GM21786 (cell line): ENCODE measurements around the gene LHFPL3.
"Not testable (repeated sequence)": the region's sequence is repeated elsewhere in the genome, so short reads cannot be mapped to it uniquely, and the experiment has no call there.

Experiments used
- ATAC-seq: cut with Tn5 transposase; IDR thresholded peaks from one replicate; pipeline ENCODE4 v1.9.1; 2021; ENCODE audit not compliant: unreplicated experiment

The LHFPL3 gene

GRCh38 chr7:104584620-104585019 lies 256.2 kb downstream of the LHFPL3 start:
- no peak for ATAC-seq

DNA sequence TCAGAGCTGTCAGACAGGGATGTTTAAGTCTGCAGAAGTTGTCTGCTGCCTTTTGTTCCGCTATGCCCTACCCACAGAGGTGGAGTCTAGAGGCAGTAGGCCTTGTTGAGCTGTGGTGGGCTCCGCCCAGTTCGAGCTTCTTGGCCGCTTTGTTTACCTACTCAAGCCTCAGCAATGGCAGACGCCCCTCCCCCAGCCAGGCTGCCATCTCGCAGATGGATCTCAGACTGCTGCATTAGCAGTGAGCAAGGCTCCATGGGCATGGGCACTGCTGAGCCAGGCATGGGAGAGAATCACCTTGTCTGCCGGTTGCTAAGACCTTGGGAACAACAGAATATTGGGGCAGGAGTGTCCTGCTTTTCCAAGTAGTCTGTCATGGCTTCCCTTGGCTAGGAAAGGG lies 267.2 kb downstream of the LHFPL3 start:
- not testable (repeated sequence) for ATAC-seq

DNA sequence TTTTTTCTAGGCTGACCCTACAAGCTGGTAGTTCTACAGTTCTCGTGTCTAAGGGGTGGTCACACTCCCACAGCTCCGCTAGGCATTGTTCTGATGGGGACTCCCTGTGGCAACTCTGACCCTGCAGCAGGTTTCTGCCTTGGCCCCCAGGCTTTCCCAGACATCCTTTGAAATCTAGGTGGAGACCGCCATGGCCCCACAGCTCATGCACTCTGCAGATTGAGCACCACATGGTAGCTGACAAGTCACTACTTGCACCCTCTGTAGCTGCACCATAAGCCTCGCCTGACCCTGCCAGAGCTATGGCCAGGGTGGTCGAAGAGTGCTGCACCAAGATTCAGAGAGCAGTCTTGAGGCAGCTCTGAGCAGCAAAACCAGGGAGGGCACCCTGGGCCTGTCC lies 275.6 kb downstream of the LHFPL3 start:
- no peak for ATAC-seq

DNA sequence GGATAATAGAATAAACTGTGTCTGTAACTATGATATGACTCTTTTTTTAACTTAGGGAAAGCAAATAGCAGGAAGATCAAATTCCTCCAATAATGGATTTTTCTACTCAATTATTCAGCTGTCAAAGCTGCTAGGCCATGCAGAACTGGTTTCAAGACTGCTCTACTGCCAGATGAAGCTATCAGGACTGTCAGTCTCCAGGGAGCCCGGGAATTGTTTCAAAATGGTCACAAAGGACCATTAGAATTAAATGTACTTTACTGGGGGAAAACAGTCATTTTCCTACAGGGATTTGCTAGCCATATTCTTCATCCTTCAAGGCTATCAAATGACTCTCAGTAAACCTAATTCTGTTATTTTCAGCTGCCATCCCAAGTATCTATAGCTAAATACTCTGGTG lies 276.3 kb downstream of the LHFPL3 start:
- ATAC-seq, result no peak

DNA sequence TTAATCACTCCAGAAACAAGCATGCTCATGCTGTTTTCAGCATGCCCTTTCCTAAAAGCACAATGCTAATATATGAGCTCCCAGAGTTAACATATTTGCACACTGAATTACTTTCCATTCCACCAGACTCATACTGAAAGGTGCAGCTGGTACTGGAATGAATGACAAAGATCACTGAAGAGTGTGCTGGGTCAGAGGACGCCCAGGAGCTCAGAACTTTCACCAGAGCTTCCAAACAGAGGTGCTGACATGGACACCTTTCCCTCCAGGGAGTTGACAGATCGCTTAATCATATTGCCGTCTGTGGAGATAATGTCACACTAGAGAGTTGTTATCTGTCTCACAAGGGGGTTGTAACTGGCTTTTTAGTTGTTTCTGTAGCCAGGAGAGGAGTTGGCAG lies 292.9 kb downstream of the LHFPL3 start:
- no peak for ATAC-seq

DNA sequence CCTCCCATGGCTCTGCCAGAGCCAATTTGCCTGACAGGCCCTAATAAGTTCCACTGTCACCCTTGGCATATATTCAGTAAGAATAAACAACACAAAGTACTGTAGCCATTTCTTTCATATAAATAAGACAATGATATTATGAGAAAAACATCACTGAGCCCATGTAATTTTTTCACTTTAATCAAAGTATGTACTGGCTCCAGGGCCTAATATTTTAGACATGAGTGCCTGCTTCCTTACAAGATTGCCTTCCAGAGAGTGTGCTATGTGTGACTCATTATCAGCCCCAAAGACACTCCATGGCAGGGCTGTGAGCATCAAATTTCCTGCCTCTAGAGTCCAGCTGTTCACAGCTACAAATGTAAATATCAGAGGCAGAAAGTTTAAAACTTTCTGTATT lies 297.6 kb downstream of the LHFPL3 start:
- ATAC-seq, result no peak

GRCh38 chr7:104627516-104627915 lies 299.1 kb downstream of the LHFPL3 start:
- no peak for ATAC-seq

DNA sequence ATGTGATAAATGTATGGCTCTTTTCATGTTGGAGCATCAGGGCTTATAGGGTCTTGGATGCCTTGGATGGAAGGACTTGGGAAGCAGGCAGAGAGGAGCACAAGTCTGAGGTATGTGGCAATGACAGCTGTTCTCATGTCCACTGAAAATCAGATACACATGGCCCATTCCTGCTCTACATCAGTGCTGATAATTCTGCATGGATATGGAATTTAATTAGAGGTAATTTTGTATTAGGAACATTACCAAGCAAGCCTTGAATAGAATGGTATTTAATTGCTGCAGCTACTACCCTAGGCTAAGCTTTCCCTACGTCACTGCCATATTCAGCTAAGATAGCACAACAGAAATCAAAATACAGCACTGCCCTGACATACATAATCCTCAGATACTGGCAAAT lies 299.6 kb downstream of the LHFPL3 start:
- ATAC-seq, result no peak

GRCh38 chr7:104629408-104629807 lies 301.0 kb downstream of the LHFPL3 start:
- no peak for ATAC-seq

DNA sequence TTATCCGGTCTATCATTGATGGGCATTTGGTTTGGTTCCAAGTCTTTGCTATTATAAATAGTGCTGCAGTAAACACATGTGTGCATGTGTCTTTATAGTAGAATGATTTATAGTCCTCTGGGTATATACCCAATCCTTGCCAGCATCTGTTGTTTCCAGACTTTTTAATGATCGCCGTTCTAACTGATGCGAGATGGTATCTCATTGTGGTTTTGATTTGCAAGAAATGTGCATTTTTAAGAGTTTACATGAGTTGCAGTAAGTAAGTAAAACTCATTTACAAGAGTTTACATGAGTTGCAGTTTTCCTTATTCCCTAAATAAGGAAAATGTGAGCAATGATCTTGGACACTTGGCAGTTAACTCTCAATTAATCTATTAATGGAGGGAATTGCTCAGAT lies 312.1 kb downstream of the LHFPL3 start:
- ATAC-seq, result no peak

GRCh38 chr7:104642560-104642959 lies 314.2 kb downstream of the LHFPL3 start:
- no peak for ATAC-seq

GRCh38 chr7:104643587-104644217 lies 315.3 kb downstream of the LHFPL3 start:
- no peak for ATAC-seq

- no peak for ATAC-seq
Measured at GRCh38 chr7:104650991-104651640, 322.7 kb downstream of the LHFPL3 start.

DNA sequence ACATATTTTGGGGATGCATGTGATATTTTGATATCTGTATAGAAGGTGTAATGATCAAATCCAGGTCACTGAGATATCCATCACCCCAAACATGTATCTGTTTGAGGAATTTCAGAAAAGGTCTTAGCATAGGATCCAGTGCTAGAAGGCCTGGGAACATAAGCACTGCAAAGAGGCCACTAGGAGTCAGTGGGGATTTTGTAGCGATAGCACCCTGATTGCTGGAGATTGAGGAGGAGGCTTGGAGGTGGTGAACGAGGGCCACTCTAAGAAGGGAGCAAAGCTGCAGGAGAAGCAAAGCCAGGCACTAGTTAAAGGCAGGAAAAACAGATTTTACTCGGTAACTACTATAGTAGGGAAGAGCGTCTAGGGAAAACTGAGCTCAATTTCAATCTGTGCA lies 324.0 kb downstream of the LHFPL3 start:
- ATAC-seq, result no peak

GRCh38 chr7:104652865-104653264 lies 324.5 kb downstream of the LHFPL3 start:
- ATAC-seq, result no peak

DNA sequence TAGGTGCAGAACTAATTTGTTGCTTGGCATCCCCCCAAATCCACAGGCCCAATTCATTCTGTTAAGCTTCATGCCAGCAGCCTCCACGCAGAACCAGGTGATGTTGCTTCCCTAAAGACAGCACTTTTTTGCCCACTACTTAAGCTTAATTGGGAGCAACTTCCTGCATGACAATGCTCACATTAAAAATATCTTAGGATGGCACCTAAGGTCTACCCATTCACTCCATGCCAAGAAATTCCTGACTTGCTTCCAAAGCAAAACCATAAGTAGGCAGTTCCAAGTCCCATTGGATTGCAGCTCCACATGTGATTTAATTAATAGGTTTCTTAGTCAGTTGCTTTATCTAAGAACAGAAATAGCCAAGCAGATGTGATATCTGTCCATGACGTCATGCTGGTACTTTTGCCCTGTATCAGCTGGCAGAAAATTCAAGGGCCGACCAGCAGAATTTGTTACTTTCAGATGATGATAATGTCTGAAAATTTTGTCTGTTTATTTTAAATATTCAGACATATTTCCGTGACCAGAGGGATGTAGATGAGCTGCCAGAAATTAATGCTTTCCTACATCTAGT lies 325.5 kb downstream of the LHFPL3 start:
- ATAC-seq, result no peak

DNA sequence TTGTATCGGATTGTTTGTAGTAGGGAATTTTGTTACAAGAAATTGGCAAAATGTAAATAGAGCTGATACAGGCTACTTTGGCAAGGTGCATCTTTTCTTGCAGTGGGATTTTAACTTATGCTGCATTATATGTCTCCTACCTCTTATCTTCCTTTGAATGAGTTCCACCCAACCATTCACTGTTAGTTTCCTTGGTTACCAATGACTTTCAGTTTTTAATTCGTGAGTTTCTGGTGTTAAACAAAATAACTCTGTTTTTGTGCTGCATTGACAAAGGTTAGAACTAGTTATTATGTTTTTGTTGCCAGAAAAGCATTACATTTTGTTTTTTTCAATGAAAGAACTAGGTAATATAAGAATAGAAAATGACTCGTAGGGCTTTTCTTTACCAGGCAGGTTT lies 327.2 kb downstream of the LHFPL3 start:
- ATAC-seq, result no peak

GRCh38 chr7:104656467-104656866 lies 328.1 kb downstream of the LHFPL3 start:
- no peak for ATAC-seq

- ATAC-seq, result no peak
Measured at GRCh38 chr7:104657134-104657533, 328.7 kb downstream of the LHFPL3 start.

DNA sequence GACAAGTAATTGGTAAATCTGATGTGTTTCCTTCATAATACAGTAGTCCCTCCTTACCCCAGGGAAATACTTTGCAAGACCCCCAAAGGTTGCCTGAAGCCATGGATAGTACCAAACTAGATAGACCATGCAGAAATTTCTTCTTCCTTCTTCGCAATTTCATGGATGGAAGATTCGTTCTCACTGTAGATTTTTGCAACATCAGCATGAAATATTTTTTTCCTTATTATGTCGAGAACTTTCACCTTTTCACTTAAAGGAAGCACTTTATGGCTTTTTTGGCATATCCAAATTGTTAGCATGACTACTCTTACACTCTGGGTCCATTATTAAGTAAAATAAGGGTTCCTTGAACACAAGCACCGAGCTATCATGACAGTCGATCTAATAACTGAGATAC lies 333.2 kb downstream of the LHFPL3 start:
- no peak for ATAC-seq

- no peak for ATAC-seq
Measured at GRCh38 chr7:104664648-104665047, 336.2 kb downstream of the LHFPL3 start.

GRCh38 chr7:104677587-104677986 lies 349.2 kb downstream of the LHFPL3 start:
- no peak for ATAC-seq

- ATAC-seq, result no peak
Measured at GRCh38 chr7:104679085-104679484, 350.7 kb downstream of the LHFPL3 start.
